ENCODE data around the gene GTF2A2.

GTF2A2 gene

GRCh38 chr15:59605994-59606393 lies 51.3 kb downstream of the GTF2A2 start:
- DNase-seq (ENCODE audit: low read depth in 2 of 2) = no peak

DNA sequence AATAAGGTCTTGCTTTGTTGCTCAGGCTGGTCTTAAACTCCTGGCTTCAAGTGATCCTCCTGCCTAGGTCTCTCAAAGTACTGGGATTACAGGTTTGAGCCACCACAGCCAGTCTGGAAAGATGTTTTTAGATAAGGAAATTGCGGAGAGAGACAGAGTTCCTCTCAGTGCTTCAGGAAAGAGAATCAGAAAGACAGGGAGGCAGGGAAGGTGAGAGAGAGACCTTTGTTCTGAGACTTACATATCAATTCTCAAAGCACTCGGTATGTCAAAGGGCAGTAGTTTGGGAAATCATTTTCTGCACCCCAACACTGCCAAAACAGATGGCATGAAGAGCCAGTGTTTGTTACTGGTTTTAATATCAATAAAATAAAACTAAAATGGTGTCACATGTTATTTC lies 58.9 kb downstream of the GTF2A2 start:
- no peak for DNase-seq (ENCODE audit: low read depth in 2 of 2)

- DNase-seq (ENCODE audit: low read depth in 2 of 2) = no peak
Observed at GRCh38 chr15:59596640-59597039, 60.7 kb downstream of the GTF2A2 start.

- no peak for DNase-seq (ENCODE audit: low read depth in 2 of 2)
Observed at GRCh38 chr15:59595434-59595915, 61.8 kb downstream of the GTF2A2 start.

DNA sequence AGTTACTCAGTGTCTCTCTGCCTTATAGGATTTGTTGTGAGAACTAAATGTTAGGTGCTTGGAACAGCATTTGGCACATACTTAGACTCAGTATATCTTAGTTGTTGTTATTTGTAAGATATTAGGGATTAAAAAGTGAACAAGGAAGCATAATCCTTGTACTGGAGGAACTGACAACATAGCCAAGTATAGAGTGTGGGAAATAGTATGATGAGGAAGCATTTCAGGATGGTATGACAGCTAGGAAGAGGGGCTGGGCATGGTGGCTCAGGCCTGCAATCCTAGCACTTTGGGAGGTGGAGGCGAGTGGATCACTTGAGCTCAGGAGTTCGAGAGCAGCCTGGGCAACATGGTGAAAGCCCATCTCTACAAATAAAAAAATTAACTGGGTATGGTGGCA lies 62.3 kb downstream of the GTF2A2 start:
- DNase-seq (ENCODE audit: low read depth in 2 of 2) = no peak

GRCh38 chr15:59594493-59594942 lies 62.8 kb downstream of the GTF2A2 start:
- DNase-seq (ENCODE audit: low read depth in 2 of 2) = no peak

DNA sequence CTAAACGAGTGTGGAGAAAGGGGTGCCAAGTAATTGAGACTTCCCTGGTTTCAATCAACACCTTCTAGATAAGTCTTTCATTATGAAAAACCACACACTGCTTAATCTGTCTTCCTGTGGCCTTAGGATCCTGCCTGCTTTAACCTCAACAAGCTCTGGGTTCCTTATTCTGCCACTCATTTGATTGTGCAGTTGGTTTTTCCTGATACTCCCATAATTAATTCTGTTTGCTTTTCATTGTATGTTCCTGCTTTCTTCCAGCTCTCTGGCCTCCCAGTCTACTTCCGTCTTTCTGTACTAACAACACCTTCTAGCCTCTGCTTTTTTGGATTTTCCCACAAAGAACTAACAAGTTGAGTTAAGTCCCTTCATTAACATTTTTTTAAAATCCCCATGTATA lies 66.0 kb downstream of the GTF2A2 start:
- DNase-seq (ENCODE audit: low read depth in 2 of 2) = no peak

DNA sequence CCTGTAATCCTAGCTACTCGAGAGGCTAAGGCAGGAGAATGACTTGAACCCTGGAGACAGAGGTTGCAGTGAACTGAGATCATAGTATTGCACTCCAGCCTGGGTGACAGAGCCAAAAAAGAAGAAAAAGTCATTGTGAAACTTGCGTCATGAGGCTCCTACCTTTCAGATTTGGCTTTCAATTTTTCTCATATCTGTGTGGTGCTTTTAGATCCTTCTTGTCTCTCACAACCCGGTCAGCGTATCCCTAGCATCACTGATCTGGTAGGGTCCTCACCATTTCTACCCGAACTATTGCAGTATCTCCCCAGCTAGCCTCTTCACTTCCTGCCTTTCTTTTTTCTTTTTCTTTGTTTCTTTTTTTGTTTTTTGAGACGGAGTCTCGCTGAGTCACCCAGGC lies 67.3 kb downstream of the GTF2A2 start:
- DNase-seq (ENCODE audit: low read depth in 2 of 2) = no peak

Measured in stimulated activated CD4-positive, alpha-beta T cell treated with anti-CD3 and anti-CD28 coated beads, Interleukin-1b, Interleukin-23, amount 100 ng/mL, for 4 hours (primary cell).